M059J (cell line): ENCODE data around the gene GOLGA6L24. TPM values are rescaled to one million over a fixed set of nuclear protein-coding genes. Genes with fewer than 3 reads are reported as not detected.
"Not testable (repeated sequence)": the region's sequence is repeated elsewhere in the genome, so short reads cannot be mapped to it uniquely, and the experiment has no call there.

Experiments
- DNase-seq: peaks from one replicate; pipeline ENCODE4 v3.0.0-alpha.2; 2012; ENCODE audit warnings: low read depth
- total RNA-seq: library from RNA; depleted of rRNA; stranded (reverse); fragments of >200 nt; shearing (Covaris generic); gene quantifications from 2 replicates; pipeline ENCODE4 v1.2.3, GENCODE V29; 2014; rRNA removed

The GOLGA6L24 gene
- not detected in 2 replicates for total RNA-seq

DNA sequence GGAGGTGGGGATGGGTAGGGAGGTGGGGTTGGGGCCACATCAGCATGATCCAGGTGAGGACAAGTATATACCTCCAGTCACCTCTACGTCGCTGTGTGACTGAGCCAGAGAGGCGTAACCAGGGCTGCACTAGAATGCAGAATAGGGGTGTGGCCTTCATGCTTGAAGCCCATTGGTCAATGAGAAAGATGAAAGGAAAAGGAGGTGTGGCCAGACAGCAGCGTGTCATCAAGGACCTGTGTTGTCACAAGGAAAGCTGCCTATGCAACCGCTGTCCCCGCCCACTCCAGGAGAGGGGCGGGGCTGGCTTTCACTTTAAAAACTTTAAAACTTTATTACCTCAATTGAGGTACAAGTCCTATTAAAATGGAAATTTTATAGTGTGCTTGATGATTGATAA, at the start of gene GOLGA6L24:
TSS of gene GOLGA6L24 (minus strand) at position 101 of the 400 bp plus-strand sequence. CDS start at position 40, 61 bp downstream.
- DNase-seq = not testable (repeated sequence)

DNA sequence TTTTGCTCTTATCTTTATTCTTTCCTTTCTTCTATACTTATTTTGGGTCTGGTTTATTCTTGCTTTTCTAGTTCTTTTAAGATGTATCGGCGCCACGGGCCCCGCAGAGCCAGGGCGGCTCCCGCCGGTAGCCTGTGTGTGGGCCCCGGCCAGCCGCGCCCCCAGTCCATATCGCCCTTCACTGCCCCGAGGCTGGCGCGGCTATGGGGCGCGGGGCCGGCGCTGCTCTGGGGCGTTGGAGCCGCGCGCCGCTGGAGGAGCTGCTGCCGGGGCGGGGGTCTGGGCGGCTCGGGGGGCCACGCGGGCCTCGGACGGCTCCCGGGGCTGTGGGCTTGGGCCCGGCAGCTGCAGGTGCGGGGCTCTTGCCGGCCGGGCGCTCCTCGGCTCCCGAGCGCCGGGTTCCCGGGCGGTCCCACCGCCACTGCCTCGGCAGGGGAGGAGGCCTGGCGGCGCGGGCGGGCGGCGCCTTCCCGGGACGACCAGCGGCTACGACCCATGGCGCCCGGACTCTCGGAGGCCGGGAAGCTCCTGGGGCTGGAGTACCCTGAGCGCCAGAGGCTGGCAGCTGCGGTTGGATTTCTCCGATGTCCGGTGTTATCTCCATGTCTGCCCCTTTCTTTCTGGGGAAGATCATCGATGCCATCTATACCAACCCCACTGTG, 45.0 kb upstream of the GOLGA6L24 start:
- not testable (repeated sequence) for DNase-seq

DNA sequence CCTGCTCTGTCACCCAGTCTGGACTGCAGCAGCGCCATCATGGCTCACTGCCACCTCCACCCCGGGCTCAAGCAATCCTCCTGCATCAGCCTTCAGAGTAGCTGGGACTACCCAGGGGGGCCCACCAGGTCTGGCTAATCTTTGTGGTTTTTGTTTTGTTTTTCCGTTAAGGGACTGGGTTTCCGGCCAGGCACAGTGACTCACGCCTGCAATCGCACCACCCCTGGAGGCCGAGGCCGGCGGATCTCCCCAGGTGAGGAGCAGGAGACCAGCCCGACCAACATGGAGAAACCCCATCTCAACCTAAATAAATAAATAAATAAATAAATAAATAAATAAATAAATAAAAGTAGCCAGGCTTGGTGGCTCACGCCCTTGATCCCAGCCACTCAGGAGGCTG, 38.1 kb upstream of the GOLGA6L24 start:
- not testable (repeated sequence) for DNase-seq

- not testable (repeated sequence) for DNase-seq
Measured at GRCh38 chr15:28380053-28380452, 22.2 kb upstream of the GOLGA6L24 start.

GRCh38 chr15:28378364-28378763, 20.5 kb upstream of the GOLGA6L24 start, which contains the start of gene GOLGA8F:
Gene GOLGA8F, plus strand, starts transcription at chr15:28378664. Its CDS starts 98 bp downstream, at chr15:28378762.
- DNase-seq = not testable (repeated sequence)

DNA sequence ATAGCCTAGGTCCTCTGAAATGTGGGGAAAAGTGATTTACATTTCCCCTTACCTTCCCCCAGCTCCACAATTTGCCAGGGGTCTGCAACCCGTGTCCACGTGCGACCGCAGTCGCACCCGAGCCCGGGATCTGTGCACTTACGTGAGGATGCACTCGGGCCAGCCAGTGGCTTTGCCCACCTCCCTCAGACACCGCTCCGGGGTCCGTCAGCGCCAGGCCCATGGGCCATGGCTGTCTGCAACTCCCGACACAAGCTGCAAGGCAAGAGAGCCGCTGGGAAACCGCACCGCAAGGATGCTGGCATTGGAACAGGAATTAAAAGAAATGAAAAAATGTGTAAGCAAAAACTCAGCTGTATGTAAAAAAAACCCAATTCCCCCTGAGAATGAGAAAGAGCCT, 7.6 kb upstream of the GOLGA6L24 start:
- not testable (repeated sequence) for DNase-seq

GRCh38 chr15:28322129-28322588, 35.7 kb downstream of the GOLGA6L24 start, which contains the start of gene HERC2:
Gene HERC2, minus strand, starts transcription at chr15:28322179. Its CDS starts 746 bp downstream, at chr15:28321433.
- DNase-seq = not testable (repeated sequence)

DNA sequence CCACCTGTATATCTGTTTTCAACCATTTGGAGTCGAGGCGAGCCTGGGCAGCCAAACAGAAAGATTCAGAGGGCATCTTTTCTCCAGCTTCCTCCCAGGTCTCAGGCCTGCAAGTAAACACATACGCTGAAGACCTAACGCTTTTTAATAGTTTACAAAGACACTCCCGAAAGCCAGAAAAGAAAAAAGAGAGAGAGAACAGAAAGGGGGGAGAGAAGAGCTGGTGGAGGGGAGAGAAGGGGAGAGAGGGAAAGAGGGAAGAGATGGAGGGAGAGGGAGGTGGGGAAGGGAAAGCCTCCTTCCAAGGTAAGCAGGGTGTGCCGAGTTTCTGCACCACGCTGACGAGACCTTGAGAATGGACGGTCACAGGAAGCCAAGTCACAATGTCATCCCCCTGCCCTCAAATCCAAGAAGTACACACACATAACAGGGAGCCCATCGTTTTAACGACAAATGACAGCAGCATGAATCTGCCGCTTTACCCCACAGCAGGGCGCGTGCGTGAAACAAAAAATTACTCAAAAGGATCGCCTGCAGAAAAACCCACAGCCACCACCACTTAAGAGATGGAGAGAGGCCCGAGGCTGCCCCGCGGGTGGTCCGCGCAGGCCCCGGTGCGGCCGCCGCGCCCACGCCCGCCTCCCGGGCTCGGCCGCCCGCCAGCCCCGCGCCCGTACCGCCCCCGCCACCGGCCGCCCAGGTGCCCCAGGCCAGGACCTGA, 36.4 kb downstream of the GOLGA6L24 start:
- not testable (repeated sequence) for DNase-seq

GRCh38 chr15:28319725-28320124, 38.2 kb downstream of the GOLGA6L24 start:
- DNase-seq = not testable (repeated sequence)

DNA sequence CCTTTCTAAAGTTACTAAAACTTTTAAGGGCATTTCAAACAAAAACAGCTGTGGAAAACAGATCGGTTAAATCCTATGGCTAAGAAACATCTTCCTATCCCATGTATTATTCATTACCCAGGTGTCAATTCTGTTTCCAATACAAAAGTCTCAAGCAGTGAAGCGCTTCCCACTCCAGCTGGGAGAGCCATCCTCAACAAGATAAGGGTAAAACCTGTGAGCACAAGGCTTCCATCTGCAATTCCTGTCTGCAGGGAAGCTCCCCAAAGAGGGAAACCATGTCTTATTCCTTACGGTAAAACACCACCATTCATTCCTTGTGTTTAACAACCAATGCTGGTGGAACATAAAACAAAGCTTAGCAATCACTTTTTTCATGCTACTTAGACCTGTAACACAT, 39.1 kb downstream of the GOLGA6L24 start:
- DNase-seq = not testable (repeated sequence)

DNA sequence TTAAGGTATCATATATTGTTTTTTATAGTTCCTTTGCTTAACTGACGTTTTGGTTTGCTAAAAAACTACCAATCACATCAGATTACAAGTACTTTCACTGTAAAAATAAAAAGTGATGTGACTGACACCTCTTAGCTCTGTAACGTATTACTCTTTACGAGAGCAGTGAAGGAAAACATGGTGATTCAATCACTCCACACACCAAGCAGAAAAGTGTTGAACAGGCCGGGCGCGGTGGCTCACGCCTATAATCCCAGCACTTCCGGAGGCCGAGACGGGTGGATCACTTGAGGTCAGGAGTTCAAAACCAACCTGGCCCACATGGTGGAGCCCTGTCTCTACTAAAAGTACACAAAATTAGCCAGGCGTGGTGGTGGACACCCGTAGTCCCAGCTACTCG, 39.8 kb downstream of the GOLGA6L24 start:
- DNase-seq = not testable (repeated sequence)

GRCh38 chr15:28316958-28317357, 40.9 kb downstream of the GOLGA6L24 start:
- not testable (repeated sequence) for DNase-seq

- DNase-seq = not testable (repeated sequence)
Measured at GRCh38 chr15:28310454-28310853, 47.4 kb downstream of the GOLGA6L24 start.

GRCh38 chr15:28308718-28309117, 49.2 kb downstream of the GOLGA6L24 start:
- DNase-seq = not testable (repeated sequence)

Other genes with a start within 250 kb of the GOLGA6L24 start
- gene HERC2, start 35.9 kb downstream of the GOLGA6L24 start, total RNA-seq = 9.9 and 21.0 TPM in 2 replicates
- 0.02 and 0.12 TPM in 2 replicates for gene GOLGA8F, start 20.6 kb upstream of the GOLGA6L24 start, total RNA-seq
- gene GOLGA8G, start 174.9 kb upstream of the GOLGA6L24 start, total RNA-seq = 0.07 and 0.12 TPM in 2 replicates
- not detected in 2 replicates for gene GOLGA6L25, start 195.5 kb upstream of the GOLGA6L24 start, total RNA-seq